Measurements from ENCODE around the gene RABGGTA. TPM values are rescaled to one million over a fixed set of nuclear protein-coding genes. Genes with fewer than 3 reads are reported as not detected.

The RABGGTA gene
- polyA plus RNA-seq, 3 donors, result 34.5 to 125 (median 35.4) TPM

DNA sequence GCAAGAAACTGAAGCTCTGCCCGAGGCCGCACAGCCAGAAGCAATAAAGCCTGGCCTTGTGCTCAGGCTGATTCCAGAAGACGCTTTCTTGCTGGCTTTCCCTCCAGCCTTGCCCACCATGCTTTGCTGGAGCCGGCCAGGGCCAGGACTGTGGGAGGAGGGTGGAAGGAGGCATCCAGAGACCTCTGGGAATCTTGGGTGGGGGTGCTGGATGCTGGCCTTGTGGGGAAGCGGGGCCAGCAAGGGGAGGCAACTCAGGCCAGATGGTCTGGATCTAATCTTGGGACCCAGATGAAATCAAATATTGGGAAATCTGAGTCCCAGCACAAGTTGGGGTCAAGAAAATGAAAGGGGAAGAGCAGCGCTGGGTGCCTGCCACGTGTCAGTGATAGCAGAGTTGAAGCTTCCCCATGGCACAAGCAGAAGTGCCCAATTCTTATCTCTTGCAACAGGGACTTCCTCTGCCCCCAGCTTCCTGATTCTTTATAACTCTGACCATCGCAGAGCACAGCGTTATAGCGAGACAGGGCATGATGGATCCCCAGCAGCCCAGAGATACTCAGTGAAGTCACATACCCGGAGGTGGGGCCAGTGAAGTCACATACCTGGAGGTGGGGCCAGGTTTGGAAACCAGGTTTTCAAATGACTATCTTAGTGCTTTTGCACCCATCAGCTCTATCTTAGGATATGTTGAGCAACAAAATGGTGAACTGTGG is 6.4 kb upstream of the RABGGTA start:
- H3K27me3 ChIP-seq (ENCODE audit: control insufficient read depth in 2 of 2, insufficient read depth in 2 of 2, low read length in 2 of 2), result no peaks in the 10 kb centered on the region
- H3K79me2 ChIP-seq (ENCODE audit: insufficient read depth, low read length), result peaks cover 55% of the 10 kb centered on the region
- H3K36me3 ChIP-seq (replicated peaks in 1 of 2; ENCODE audit: control insufficient read depth in 1 of 2, insufficient read depth in 2 of 2, low read length in 2 of 2), result no peaks in the 10 kb centered on the region
- peaks cover 100% of the 10 kb centered on the region in 2 donors for H3K4me1 ChIP-seq (ENCODE audit: control insufficient read depth in 1 of 2, insufficient read depth in 2 of 2, low read length in 2 of 2)
- intact Hi-C loops (cut with micrococcal nuclease), result loop anchor here in 1 of 2 donors (5.0 kb wide), 1 partner anchor 35 kb away; the partner anchor contains the start of genes LTB4R and LTB4R2
- Mint-ChIP-seq H3K36me3 (peaks cover 0 to 6% of the 10 kb centered on the region in 2 donors), H3K4me1 (peaks cover 95% of the 10 kb centered on the region), H3K27ac (peak overlapping the region; percentile 91 to 99 (median 95)), H3K27me3 (ENCODE audit: low read depth in 3 of 3) (peaks cover 0 to 4% (median 0%) of the 10 kb centered on the region in 3 donors), H3K4me3 (peak overlapping the region; percentile 18 to 35), H3K9me3 (peaks cover 0 to 2% (median 0%) of the 10 kb centered on the region in 7 donors)
- peak overlapping the region; percentile 96 to 98 for H3K27ac ChIP-seq (ENCODE audit: low read depth in 1 of 2, low read length in 2 of 2)
- H3K4me2 ChIP-seq (replicated peaks; ENCODE audit: extremely low read depth, low read length, poor library complexity, severe bottlenecking), result peak overlapping the region; percentile 66
- TF ChIP-seq CTCF (IDR thresholded peaks at IDR 0.05), result no peak
- peak overlapping the region in 1 of 3 experiments; percentile 55 for H3K4me3 ChIP-seq (replicated peaks in 1 of 3; ENCODE audit: low read depth in 2 of 3, low read length in 3 of 3)
- no peaks in the 10 kb centered on the region for H4K20me1 ChIP-seq (ENCODE audit: insufficient read depth, low read length)
- no peak overlapping the region for H2AFZ ChIP-seq (ENCODE audit: insufficient read depth, low read depth, low read length, poor library complexity, severe bottlenecking)
- H3K9ac ChIP-seq (ENCODE audit: insufficient read depth, low read length, poor library complexity, severe bottlenecking), result peak overlapping the region; percentile 33
- H3K9me3 ChIP-seq (replicated peaks in 1 of 2; ENCODE audit: control insufficient read depth in 1 of 2, insufficient read depth in 1 of 2, low read length in 2 of 2), result no peaks in the 10 kb centered on the region
- WGBS (ENCODE audit: insufficient coverage), result 28% methylated on average over 9 of the region's 11 CpGs
- peak; percentile 79 to 92 (median 90) for DNase-seq

GRCh38 chr14:24277071-24277470 is 5.7 kb upstream of the RABGGTA start:
- Histone ChIP-seq H2AFZ (ENCODE audit: insufficient read depth, low read depth, low read length, poor library complexity, severe bottlenecking) (no peak overlapping the region), H3K4me2 (replicated peaks; ENCODE audit: extremely low read depth, low read length, poor library complexity, severe bottlenecking) (peak overlapping the region; percentile 66), H3K9me3 (replicated peaks in 1 of 2; ENCODE audit: control insufficient read depth in 1 of 2, insufficient read depth in 1 of 2, low read length in 2 of 2) (no peaks in the 10 kb centered on the region), H3K79me2 (ENCODE audit: insufficient read depth, low read length) (peaks cover 59% of the 10 kb centered on the region), H3K27ac (ENCODE audit: low read depth in 1 of 2, low read length in 2 of 2) (peak overlapping the region; percentile 96 to 98), H3K27me3 (ENCODE audit: control insufficient read depth in 2 of 2, insufficient read depth in 2 of 2, low read length in 2 of 2) (no peaks in the 10 kb centered on the region), H3K4me1 (ENCODE audit: control insufficient read depth in 1 of 2, insufficient read depth in 2 of 2, low read length in 2 of 2) (peaks cover 100% of the 10 kb centered on the region in 2 donors), H4K20me1 (ENCODE audit: insufficient read depth, low read length) (no peaks in the 10 kb centered on the region), H3K9ac (ENCODE audit: insufficient read depth, low read length, poor library complexity, severe bottlenecking) (peak overlapping the region; percentile 33), H3K36me3 (replicated peaks in 1 of 2; ENCODE audit: control insufficient read depth in 1 of 2, insufficient read depth in 2 of 2, low read length in 2 of 2) (no peaks in the 10 kb centered on the region), H3K4me3 (replicated peaks in 1 of 3; ENCODE audit: low read depth in 2 of 3, low read length in 3 of 3) (peak overlapping the region in 1 of 3 experiments; percentile 55)
- DNase-seq, result peak in 2 of 3 donors; percentile 37 to 42
- WGBS (ENCODE audit: insufficient coverage), result 40% methylated on average over 3 of the region's 6 CpGs
- H3K27me3 Mint-ChIP-seq (ENCODE audit: low read depth in 3 of 3), result peaks cover 0 to 4% (median 0%) of the 10 kb centered on the region in 3 donors
- intact Hi-C loops (cut with micrococcal nuclease), result loop anchor here in 1 of 2 donors (5.0 kb wide), 1 partner anchor 35 kb away; the partner anchor contains the start of genes LTB4R and LTB4R2
- H3K4me1 Mint-ChIP-seq, result peaks cover 95% of the 10 kb centered on the region
- H3K36me3 Mint-ChIP-seq, result peaks cover 0 to 6% of the 10 kb centered on the region in 2 donors
- H3K27ac Mint-ChIP-seq, result peak overlapping the region; percentile 91 to 99 (median 95)
- H3K4me3 Mint-ChIP-seq, result peak overlapping the region; percentile 18 to 47
- TF ChIP-seq CTCF (IDR thresholded peaks at IDR 0.05), result no peak
- peaks cover 0 to 2% (median 0%) of the 10 kb centered on the region in 7 donors for H3K9me3 Mint-ChIP-seq
